Measurements from ENCODE around the gene MPPED1.

Gene MPPED1

DNA sequence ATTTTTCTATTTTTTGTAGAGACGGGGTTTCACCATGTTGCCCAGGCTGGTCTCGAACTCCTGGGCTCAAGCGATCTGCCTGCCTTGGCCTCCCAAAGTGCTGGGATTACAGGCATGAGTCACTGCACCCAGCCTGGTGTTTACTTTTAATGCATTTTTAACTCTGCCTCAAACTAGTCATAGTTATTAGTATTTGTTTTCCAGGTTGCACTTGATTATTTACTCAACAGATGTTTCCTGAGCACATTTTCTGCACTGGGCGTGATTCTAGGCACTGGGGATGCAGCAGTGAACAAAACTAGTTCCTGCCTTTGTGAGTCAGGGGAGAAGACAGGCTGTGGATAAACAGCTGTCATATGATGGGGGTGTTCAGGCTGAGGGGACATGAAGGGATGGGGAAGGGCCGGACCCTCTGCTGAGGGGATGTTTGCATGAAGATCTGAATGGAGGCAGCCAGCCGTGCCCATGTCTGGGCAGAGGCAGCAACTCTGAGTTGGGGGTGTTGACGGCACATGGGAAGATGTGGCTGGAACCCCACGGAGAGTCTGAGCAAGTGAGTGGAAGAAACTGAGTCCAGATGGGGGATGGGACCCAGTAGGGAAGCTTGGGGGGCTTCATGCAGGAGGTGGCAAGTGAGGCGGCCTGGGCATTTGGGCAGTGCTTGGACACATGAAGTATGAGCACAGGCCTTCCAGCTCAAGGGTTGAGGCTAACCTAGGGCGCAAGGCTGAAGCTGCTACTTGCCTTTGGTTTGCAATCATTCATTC lies 34.4 kb downstream of the MPPED1 start:
- DNase-seq (ENCODE audit: low read depth in 4 of 4, low spot score in 1 of 4) = no peak

DNA sequence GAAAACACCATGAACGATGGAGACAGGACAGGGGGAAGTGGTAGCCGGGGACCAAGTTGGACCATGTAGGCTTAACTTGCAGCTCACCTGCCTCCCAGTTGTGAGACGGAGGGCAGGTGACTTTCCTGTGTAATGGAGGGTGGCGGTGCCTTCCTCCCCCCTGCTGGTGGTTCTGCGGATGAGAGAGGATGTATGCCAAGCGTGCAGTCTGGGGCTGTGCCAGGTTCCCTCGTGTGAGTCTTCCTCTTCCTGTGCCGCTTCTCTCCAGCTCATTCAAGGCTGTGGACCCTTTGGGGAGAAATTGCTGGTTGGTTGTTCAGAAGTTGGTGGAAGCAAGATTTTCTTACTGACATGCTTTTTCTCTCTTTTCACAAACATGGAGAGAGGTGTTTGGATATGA lies 35.1 kb downstream of the MPPED1 start:
- DNase-seq (ENCODE audit: low read depth in 4 of 4, low spot score in 1 of 4) = no peak

DNA sequence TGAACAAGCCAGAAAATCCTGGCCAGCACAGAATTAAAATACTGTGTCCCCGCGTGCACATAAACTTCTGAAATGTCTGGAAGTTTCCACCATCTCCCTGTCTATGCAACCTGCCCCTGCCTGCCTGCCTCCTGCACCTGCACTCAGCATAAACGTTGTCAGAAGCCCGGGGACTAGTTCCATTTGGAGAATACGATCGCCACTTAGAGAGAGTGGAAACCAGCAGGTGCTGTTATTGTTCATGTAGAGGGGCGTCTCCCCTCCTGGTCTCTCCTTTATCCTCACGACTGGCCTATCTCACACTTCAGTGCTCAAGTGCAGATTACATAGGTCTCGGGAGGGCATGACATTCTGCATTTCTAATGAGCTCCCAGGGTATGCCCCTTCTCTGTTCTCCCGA lies 35.6 kb downstream of the MPPED1 start:
- no peak for DNase-seq (ENCODE audit: low read depth in 4 of 4, low spot score in 1 of 4)

DNA sequence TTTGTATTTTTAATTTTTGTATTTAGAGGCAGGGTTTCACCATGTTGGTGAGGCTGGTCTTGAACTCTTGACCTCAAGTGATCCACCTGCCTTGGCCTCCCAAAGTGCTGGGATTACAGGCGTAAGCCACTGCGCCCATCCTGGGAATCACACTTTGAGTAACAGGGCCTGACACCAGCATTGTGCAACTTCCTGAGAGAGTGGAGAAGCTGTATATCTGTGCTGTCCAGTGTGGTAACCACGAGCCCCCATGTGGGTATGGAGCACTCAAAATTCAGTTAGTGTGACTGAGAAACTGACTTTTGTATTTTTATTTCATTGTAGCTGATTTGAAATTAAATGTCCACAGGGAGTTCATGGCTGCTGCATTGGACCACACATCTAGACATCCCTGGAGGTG lies 36.2 kb downstream of the MPPED1 start:
- DNase-seq (ENCODE audit: low read depth in 4 of 4, low spot score in 1 of 4) = no peak

DNA sequence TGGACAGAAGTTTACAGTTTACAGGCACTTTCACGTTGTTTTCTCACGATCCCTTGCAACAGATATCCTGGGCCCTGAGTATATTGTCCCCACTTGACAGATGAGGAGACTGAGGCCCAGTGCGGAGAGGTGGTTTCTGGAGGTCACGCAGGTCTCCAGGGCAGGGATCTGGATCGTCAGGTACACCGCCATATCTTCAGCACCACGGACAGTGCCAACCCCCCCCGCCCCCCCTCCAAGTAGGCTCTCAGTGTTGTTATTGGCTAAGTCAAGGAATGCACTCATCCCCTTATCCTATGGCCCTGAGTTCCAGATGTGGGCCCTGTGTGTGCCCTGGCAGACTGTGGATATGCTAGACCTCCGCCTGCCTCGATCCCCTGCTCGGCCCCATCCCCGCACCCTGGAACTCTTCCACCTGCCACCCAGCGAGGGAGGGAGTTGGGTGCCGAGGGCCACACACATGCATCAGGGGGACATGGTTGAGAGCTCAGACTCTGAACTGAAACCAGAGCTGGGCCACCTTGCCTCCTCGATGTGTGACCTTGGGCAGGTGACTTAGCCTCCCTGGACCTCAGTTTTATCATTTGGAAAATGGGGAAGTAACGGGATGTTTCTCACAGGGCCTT lies 37.5 kb downstream of the MPPED1 start:
- DNase-seq (ENCODE audit: low read depth in 4 of 4, low spot score in 1 of 4) = no peak

DNA sequence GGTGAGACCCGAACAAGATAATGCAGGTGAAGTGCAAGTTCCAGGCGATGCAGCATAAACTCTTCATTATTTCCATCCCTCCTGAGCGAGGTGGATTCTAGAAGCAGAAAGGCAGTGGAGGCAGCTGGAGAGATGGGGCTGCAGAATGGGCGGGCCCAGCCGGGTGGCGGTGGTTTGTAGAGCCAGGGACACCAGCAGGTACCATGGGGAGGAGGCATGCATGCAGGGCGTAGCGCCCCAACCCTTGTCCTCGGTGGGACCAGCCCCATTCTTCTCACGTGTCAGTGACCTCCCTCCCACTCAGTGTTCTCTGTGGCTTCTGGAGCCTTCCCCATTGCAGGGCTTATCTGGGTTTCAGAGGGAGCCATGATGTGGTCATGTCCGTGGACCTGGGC lies 38.0 kb downstream of the MPPED1 start:
- no peak for DNase-seq (ENCODE audit: low read depth in 4 of 4, low spot score in 1 of 4)

DNA sequence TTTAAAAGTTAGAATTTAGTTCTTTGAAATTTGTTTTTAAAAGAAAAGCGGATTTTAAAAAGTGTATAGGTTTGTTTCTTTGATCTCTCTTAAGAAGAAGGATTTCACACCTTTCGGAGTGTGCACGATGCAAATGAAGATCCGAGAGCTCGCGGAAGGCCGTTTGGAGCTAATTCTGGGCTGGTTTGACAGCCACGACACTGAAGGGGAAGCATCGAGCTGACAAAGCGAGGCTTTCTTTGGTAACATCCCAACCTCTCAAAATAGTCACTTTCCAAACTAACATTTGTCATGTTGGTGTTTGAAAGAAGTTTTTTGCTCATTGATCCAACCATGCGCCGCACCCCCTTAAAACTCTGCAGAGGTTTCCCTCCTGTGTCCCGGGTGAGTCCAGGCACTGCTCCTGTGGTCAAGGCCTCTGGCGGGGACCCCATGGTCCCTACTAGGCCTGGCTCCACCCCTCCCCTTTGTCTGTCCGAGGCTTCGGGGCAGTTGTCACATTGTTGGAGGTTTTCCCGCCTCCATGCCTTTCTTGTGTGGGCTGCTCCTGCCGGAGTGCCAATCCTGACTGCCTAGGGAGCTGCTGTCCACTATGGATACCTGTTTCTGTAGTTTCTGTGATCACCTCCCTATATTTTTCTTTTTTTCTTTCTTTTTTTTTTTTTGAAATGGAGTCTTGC lies 39.7 kb downstream of the MPPED1 start:
- no peak for DNase-seq (ENCODE audit: low read depth in 4 of 4, low spot score in 1 of 4)

DNA sequence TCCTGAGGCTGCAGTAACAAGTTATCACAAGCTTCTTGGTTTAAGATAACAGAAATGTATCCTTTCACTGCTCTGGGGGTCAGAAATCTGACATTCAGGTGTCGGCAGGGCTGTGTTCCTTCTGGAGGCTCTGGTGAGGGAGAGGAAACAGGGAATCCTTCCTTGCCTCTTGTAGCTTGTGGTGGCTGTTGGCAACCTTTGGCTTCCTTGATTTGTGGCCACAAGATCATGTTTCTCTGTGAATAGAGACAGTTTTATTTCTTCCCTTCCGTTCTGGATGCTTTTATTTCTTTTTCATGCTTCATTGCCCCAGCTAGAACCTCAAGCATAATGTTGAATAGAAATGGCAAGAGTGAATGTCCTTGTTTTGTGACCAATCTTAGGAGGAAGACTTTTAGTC lies 44.0 kb downstream of the MPPED1 start:
- no peak for DNase-seq (ENCODE audit: low read depth in 4 of 4, low spot score in 1 of 4)

DNA sequence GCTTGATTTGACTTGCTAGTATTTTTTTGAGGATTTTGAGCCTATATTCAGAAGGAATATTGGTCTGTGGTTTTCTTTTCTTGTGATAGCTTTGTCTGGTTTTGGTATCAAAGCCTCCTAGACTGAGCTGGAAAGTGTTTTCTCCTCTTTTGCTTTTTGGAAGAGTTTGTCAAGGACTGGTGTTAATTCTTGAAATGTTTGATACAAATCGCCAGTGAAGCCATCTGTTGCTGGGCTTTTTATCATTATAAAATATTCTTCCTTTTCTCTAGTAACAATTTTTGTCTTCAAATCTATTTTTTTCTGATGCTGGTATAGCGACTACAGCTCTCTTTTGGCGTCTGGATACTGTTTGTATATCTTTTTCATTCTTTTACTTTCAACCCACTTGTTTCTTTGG lies 45.2 kb downstream of the MPPED1 start:
- no peak for DNase-seq (ENCODE audit: low read depth in 4 of 4, low spot score in 1 of 4)

DNA sequence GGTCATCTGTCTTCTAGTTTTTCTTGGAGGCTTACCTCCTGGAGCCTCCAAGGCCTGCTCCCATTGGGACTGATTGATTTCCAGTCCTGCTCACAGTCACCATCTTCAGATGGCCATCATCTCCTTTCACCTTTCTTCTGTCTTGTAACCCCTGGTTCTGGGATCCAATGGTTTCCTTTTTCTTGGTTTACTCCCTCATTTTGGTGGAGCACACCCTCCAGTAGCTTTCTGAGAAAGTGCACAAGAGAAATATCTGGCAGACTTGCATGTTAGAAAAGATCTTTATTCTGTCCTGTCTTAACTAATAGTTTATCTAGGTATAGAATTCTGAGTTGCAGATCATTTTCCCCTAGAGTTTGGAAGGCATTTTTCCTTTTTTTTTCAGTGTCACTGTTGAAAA lies 50.9 kb downstream of the MPPED1 start:
- DNase-seq (ENCODE audit: low read depth in 4 of 4, low spot score in 1 of 4) = no peak

DNA sequence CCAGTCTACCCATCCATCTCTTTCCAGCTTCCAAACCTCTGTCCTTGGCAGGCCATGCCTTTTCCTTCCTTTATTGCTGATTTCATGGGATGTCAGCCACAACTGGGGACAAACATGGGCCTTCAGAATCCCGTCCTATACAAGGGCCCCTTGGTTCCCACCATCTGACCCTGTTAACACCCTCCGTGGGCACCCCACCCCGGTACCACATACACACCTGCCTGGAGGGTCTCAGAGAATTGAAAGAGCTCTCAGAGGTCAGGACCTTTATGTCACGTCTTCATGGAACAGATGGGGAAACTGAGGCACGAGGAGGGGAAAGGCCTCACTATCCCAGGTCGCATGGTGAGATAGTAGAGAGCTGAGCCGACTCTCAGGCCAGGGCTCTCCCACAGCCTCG lies 53.0 kb downstream of the MPPED1 start:
- no peak for DNase-seq (ENCODE audit: low read depth in 4 of 4, low spot score in 1 of 4)

DNA sequence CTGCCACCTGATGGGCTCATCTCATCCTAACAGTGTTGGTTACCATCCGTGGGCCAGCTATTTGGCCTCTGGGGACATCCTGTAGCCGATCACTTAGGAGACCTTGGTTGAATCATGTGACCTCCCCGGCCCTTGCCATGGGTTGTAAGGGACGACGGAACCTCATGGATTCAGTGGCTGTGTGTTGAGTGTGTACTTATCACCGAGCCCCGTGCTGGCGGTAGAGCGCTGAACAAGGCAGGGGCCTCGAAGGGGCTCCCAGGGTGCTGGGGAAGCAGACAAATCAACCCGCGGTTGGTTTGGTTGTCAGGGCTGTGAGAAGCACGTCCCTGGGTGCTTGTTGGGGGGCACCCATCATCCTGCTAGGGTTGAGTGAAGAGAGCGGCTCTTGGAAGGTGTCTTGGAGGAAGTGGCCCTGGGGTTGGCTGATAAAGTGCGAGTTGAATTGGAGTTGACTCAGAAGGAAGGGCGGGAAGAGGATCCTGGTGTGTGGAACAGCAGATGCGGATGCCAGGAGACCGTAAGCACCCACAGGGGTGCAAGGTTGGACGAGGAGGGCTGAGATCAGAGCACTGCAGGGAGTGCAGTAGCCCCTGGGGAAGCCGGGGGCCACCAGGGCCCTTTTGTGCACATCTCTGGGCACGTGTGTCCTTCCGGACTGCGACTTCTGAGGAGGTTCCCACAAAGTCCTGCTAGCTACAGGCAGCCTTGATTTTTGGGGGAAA lies 53.6 kb downstream of the MPPED1 start:
- DNase-seq (ENCODE audit: low read depth in 4 of 4, low spot score in 1 of 4) = no peak

DNA sequence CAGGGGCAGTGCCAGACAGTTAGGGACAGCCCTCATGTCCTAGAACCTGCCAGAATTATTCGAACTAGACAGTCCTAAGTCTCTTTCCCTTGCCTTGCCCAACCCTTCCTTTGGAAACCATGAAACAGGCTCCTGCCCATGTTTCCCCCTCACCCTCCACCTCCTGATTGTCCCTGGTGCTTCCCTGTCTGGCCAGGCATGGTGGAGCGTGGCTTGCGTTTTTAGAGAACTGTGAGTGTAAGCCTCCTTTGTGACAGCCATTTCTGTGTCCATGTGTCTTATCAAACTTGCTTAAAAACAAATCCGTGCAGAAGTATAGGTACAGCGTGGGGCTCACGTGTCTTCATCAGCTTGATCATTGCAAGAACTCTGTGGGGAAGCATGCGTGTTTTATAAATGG lies 54.9 kb downstream of the MPPED1 start:
- DNase-seq (ENCODE audit: low read depth in 4 of 4, low spot score in 1 of 4) = no peak

DNA sequence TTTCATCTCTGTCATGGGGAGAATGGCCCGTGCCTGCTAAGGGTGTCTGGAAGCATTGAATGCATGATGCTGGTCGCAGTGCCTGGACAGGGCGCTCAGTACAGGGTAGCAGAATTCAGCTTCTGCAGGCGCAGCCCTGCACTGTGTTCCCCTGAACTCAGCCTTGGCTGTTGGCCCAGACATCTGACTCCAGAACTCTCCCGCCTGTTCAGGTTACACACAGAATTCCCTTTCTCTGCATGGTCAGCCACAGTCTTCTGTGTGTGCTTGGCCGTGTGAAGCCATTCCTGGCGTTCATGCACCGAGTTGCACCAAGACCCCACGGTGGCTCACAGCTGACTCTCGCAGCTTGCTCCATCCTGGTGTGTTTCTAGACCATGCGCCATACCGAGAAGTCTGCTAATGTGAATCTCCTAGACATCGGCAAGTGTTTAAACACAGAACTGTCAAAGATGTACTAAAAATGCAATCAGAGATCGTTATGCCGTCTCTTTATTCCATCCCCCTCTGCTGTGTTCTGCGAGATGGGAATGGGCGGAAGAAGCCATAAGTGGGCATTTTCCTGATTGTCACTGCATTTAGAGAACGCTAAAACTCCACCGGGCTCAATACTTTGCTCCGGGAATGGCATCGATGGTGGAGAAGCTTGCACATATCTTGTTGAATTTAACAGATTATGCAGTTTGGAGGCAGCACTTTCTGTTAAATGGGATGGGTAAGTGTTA lies 55.6 kb downstream of the MPPED1 start:
- no peak for DNase-seq (ENCODE audit: low read depth in 4 of 4, low spot score in 1 of 4)

DNA sequence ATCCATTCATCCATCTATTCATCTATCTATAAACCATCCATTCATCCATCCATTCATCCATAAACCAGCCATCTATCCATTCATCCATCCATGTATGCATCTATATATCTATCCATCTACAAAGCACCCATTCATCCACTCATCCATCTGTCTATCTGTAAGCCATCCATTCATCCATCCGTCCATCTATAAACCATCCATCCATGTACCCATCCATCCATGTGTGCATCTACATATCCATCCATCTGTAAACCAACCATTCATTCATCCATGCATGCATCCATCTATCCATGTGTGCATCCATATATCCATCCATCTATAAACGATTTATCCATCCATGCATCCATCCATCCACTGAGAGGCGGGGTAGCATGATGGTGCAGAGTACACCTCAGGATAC lies 58.4 kb downstream of the MPPED1 start:
- DNase-seq (ENCODE audit: low read depth in 4 of 4, low spot score in 1 of 4) = no peak

DNA sequence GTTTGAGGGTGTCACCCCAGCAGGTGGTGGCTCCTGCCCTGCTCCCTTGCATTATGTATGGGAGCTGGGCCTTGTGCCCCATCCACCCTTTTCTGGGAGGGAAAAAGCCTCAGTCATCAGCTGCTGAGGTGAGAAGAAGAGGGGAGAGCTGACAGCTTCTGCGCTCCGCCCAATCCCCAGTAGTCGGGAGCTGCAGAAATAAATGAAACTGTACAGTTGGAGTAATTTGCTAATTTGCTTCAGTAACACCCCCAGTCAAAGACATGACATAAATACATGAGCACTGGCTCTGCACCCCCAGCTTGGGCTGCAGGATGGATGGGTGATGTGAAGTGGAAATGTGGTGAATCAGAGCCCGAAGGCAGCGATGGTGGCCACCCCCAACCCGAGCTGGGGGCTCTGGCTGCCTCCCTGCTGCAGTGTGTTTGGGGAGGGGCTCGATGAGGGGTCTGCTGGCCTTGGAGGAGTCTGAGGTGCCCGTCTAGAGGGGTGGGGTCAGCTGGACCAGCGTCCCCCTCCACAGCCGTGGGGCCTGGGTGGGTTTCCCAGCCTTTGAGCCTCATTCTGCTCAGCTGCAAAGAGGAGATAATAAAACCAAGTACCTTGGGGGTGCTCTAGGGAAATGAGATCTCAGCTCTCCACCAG lies 59.2 kb downstream of the MPPED1 start:
- no peak for DNase-seq (ENCODE audit: low read depth in 4 of 4, low spot score in 1 of 4)

DNA sequence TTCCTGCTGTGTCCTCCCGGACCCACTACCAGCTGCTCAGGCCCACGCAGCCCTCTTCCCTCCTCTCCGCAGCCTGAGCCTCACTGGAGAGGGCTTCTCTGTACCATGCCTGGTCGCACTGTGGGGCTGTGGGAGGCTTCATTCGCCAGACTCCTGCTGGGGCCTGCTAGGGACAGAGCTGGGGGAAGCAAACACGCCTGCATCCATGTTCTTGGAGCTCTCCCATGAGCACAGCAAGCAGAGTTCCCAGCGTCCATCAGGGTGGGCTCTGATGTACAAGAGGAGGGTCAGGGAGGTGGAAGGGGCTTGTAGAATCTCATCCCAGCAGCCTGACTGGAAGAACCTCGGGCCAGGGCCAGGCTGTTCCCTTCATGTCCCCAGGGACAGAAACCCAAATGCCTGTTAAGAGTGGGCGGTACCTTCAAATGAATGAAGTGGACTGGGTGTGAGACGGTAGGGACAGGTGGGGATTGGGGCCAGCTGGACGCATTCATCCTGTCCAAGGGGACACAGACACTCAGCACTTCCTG lies 59.9 kb downstream of the MPPED1 start:
- no peak for DNase-seq (ENCODE audit: low read depth in 4 of 4, low spot score in 1 of 4)

DNA sequence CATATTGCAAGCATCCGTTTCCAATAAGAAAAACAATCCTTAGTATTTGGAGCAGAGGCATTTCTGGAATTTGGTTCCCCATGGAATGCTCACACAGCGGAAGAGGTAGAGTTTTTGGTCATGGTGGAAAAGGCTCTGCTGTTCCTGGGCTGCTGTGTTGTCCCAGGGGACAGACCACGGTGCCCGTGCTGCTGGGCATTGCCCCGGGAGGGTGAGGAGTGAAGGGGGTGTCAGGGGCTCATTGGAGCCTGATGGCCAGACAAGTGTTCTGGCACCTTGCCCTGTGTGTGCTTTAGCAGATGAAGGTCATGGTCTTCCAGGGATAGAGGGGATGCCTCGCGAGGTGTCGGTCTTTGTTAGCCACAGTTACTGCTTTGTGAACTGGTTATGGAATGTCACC lies 61.2 kb downstream of the MPPED1 start:
- DNase-seq (ENCODE audit: low read depth in 4 of 4, low spot score in 1 of 4) = no peak

DNA sequence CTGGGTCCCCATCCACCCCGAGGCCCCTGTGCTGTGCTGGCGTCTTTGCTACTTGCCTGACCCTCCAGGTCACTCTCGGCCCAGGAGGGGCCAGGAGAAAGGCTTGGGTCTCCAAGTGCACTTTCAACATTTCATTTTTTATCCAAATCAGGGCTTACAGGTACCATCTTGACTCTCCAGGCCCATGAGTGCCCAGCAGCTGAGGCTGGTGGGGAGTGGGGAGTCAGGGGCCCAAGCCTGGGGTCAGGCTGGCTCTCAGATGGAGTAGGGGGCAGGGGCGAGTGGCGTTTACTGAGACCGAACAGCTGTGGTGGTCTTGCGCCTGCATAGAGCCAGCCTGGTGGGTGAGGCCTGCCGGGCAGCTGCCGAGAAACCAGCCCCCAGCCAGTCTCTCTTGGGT lies 61.6 kb downstream of the MPPED1 start:
- DNase-seq (ENCODE audit: low read depth in 4 of 4, low spot score in 1 of 4) = no peak
